UCSD-AML1 (cell line): Measurements from ENCODE around the gene ABCA3.

Experiments
- DNase-seq: peaks from one replicate; lab custom pipeline; 2025; ENCODE audit not compliant: unreplicated experiment; lab: John Stamatoyannopoulos, UW

Gene ABCA3

DNA sequence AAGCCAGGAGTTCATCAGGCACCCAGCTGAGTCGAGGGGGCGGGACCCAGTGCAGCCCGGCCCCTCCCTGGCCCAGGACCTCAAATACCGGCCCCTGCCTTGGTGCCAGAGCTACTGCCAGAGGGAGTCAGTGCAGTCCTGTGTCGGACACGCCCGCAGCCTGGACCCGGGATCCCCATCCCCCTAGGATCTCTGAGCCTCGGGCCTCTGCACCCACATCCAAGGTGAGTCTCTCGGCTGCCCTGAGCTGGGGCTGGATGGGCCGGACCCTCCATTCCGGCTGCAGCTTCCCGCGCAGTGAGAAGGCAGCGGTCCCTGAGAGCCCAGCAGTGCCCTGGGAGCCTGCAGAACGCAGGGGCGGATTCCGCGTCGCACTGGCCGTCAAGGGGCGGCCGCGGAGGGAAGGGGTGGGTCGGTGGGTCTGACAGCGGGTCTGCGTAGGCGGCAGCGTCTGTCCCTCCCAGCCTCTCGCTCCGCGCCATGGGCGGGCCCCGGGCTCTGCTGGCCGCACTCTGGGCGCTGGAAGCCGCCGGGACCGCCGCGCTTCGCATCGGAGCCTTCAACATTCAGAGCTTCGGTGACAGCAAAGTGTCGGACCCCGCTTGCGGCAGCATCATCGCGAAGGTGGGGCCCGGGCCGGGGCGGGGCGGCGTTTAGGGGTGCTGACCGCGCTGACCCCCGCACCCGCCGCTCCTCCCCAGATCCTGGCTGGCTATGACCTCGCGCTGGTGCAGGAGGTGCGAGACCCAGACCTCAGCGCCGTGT, 104.0 kb downstream of the ABCA3 start, which contains the start of gene DNASE1L2:
DNASE1L2 (plus strand) TSS at position 108 of the 765 bp plus-strand sequence; CDS start at position 481, 373 bp downstream.
- no peak for DNase-seq

GRCh38 chr16:2235695-2236336, 104.7 kb downstream of the ABCA3 start:
- no peak for DNase-seq

GRCh38 chr16:2235234-2235651, 105.3 kb downstream of the ABCA3 start:
- no peak for DNase-seq

DNA sequence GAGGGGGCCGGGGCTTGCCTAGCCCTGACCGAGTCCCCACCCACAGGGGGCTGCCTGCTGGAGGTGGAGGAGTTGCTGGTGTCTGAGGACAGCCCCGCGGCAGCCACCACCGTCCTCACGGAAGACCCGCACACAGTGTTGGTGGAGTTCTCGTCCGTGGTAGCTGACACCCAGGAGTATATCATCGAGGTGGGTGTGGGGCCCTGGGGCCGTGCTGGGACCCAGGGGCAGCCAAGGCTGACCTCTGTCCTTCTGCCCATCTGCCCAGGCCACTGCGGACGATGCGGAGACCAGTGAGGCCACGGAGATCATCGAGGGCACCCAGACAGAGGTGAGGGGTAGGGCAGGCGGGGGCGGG, 105.7 kb downstream of the ABCA3 start:
- DNase-seq, result no peak

DNA sequence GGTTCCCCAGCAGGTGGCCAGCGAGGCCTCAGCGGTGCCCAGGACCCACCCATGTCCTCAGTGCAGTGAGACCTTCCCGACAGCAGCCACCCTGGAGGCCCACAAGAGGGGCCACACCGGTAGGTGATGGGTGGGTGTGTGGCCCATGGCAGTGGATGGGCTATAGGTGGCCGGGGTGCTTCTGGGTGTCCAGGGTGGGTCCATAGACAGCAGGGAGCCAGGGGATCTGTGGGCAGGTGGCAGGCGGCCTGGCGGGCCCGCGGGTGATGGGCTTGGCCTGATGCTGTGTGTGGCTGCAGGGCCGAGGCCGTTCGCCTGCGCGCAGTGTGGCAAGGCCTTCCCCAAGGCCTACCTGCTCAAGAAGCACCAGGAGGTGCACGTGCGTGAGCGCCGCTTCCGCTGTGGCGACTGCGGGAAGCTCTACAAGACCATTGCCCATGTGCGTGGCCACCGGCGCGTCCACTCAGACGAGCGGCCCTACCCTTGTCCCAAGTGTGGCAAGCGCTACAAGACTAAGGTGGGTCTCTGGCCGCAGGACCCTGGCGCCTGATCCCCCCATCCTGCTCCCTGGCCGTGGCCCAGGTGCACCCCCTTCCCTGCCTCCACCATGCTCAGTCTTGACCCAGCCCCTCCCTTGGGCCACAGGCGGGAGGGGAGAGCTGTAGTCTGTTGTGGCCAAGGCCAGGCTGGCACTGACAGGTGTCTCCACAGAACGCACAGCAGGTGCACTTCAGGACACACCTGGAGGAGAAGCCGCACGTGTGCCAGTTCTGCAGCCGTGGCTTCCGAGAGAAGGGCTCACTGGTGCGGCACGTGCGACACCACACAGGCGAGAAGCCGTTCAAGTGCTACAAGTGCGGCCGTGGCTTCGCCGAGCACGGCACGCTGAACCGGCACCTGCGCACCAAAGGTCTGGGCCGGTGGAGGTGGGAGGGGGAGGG, 106.4 kb downstream of the ABCA3 start:
- no peak for DNase-seq

- no peak for DNase-seq
Observed at GRCh38 chr16:2233046-2233775, 107.3 kb downstream of the ABCA3 start.

GRCh38 chr16:2232094-2232990, 108.2 kb downstream of the ABCA3 start:
- DNase-seq, result no peak

DNA sequence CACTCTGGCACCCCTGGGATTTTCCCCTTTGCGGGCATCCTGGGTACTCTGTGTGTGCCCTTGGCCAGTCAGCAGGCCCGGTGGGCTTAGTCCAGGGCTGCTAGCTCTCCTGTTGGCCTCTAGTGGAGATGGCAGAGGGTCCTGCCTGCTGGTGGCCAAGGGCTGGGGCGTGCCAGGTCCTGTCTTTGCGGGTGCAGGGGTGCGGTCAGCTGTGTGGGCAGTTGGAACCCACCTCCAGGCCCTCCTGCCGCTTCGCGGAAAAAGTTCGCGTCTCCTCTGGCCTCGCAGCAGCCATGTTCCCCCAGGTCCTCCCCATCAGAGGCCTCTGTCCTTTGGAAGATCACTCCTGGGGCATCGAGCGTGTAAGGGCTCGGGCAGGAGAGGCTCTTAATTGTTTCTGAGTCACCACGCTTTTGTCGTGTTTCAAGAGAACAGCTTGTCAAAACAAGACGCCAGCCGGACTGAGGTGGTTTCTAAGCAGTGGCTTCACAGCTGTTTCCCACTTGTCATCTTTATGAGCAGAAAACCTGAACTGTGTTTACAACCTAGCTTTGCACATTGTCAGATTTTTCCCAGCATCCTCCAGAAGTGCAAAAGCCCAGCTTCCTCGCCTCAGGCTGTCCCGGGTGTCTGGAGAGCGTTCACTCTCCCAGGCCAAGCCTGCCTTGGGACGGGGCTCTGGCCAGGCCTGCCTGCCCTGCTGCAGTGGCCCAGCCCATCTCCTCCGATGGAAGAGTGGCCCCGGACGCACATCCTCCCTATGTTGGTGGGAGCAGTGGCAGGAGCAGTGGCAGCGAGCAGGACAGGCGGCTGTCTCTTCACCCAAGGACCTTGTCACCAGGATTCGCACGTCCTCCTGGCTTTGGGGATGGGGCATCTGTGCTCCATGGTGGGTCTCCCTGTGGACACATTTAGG, 109.3 kb downstream of the ABCA3 start:
- no peak for DNase-seq

- DNase-seq, result no peak
Observed at GRCh38 chr16:2230376-2230775, 110.2 kb downstream of the ABCA3 start.

GRCh38 chr16:2229632-2230250, 110.8 kb downstream of the ABCA3 start:
- no peak for DNase-seq

GRCh38 chr16:2229091-2229490, 111.4 kb downstream of the ABCA3 start:
- DNase-seq, result no peak

GRCh38 chr16:2228161-2228824, 112.2 kb downstream of the ABCA3 start:
- no peak for DNase-seq

DNA sequence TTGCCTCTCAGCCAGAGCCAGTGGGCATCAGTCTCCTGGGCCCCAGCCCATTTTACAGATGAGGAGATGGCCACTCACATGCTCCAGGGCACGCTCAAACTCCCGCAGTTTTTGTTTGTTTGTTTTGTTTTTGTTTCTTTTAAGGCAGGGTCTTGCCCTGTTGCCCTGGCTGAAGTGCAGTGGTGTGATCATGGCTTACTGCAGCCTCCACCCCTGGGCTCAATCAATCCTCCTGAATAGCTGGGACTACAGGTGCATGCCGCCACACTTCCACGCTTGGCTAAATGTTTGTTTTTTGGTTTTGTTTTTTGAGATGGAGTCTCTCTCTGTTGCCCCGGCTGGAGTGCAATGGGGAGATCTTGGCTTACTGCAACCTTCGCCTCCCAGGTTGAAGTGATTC, 113.6 kb downstream of the ABCA3 start:
- no peak for DNase-seq

- DNase-seq, result no peak
Observed at GRCh38 chr16:2226245-2226793, 114.2 kb downstream of the ABCA3 start.
